HG03378 (cell line): ENCODE measurements around the gene AGAP1.

Source experiments
- ATAC-seq: cut with Tn5 transposase; IDR thresholded peaks from one replicate; pipeline ENCODE4 v1.9.1; 2021; ENCODE audit warnings: mild to moderate bottlenecking, moderate library complexity; ENCODE audit not compliant: unreplicated experiment

The AGAP1 gene

DNA sequence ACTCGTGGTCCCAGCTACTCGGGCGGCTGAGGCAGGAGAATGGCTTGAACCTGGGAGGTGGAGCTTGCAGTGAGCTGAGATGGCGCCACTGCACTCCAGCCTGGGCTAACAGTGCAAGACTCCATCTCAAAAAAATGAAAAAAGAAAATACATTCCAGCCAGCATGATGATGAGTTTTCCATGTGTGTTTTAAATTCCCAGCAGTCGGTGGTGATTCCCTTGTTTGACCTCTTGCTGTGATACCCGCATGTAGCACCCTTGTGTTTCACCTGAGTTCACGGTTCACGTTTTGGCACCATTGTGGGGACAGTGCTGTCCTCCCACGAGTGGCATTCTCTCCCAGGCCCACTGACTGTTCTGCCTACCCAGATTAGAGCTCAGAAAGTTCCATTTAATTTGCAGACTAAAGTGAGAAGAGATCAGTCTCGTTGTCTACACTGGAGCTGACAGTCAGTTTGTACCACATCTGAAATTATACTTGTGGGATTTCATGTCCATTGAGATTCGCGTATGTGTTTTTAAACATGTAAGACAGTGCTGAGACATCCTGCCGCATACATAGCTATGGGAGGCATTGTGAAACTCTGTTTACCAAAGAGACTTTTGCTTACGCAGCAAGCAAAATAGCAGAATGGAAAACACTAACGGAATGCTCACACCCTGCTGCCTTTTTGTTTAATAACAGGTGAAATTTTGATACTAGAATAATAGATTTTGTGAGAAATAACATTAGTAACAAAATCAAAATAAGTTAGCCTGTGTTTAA, 517.3 kb downstream of the AGAP1 start:
- no peak for ATAC-seq

GRCh38 chr2:236012155-236012554, 518.3 kb downstream of the AGAP1 start:
- ATAC-seq: no peak

- no peak for ATAC-seq
Observed at GRCh38 chr2:236014408-236015131, 520.7 kb downstream of the AGAP1 start.

GRCh38 chr2:236015171-236015570, 521.3 kb downstream of the AGAP1 start:
- no peak for ATAC-seq

DNA sequence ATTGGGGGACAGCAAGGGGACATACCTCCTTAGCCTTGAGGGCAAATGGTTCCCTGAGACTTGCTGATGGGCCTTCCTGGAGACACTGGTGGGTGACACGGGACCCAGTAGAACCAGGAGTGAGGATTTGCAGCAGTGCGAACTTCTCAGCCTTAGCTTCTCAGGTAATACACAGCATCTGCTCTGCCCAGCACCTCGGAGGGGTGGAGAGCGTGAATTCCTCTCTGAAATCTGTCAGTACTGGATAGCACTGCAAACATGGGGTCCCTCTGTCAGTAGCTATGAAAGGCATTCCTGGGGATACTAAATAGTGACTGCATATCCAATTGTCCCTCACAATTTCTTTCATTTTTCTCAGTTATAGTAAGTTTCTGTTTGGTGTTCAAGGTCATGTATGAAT, 522.7 kb downstream of the AGAP1 start:
- no peak for ATAC-seq

- ATAC-seq: no peak
Observed at GRCh38 chr2:236017446-236017845, 523.6 kb downstream of the AGAP1 start.

GRCh38 chr2:236019434-236019833, 525.6 kb downstream of the AGAP1 start:
- ATAC-seq: no peak

GRCh38 chr2:236021499-236022057, 527.7 kb downstream of the AGAP1 start:
- ATAC-seq: no peak

DNA sequence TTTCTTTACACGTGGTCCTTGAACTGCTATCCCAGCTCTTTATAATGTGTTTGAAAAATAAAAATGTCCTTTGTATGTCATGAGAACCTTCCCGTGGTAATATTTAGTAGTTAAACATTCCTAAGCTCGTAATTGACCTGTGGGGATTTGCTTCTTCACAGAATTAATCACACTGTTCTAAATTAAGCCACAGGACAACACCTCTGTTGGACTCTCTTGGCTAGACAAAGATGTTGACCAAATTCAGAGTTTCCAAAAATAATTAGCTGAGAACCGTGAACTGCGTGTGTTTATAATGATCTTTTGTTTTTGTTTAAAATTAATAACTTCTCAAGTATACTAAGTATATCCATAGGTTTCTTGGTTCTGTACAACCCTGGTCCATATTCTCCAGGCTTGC, 528.3 kb downstream of the AGAP1 start:
- no peak for ATAC-seq

DNA sequence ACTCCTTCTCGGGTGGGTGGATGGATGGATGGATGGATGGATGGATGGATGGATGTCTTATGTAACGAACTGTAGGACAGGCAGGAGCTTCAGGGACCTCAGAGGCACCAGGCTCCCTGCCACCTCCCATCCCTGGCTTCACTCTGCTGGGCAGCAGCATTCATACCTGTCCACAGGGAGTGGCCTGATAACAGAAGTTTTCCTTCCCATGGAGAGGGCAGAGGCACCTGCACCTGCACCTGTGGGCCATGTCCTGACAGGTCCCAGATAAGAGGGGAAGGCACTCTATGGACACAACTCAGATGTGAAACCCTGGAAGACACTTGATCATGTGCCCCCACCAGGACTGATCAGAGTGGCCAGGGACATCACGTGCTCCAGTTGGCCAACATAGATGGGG, 532.0 kb downstream of the AGAP1 start:
- no peak for ATAC-seq

GRCh38 chr2:236026841-236027240, 533.0 kb downstream of the AGAP1 start:
- no peak for ATAC-seq

DNA sequence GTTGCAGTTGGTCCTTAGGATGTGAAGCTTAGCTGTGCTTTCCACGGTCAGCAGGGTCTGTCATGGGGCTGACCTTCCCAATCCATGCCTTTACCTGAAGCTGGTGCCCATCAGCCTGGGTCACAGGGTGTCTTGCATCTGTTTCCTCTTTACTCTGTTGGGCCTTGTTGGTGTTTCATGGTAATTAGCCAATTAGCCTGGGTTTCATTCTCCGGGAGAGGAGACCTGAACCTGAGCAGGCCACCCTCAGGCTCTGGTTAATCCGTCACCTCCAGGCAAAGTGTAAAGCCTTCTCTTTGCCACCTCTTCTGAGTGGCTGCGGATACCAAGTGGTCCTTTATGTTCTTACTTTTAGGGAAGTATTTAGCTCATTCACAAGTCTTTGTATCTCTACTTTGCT, 534.2 kb downstream of the AGAP1 start:
- ATAC-seq: no peak

DNA sequence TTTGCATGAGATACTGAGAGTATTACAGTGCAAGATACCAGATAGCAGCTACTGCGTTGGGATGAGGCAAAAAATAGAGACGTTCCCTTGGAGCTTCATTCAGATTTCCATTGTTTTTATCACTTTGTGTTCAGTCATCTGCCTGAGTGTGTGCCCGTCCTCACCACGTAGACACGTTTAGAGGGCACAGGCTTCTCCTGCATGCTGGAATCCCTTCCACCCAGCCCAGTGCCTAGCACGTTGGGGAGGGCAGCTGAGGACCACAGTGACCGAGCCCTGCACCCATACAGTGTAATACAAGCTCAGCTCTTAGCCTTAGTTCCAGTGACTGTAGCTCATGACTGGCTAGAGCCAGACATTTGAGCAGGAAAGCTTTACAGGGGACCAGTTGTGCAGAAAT, 539.6 kb downstream of the AGAP1 start:
- no peak for ATAC-seq

DNA sequence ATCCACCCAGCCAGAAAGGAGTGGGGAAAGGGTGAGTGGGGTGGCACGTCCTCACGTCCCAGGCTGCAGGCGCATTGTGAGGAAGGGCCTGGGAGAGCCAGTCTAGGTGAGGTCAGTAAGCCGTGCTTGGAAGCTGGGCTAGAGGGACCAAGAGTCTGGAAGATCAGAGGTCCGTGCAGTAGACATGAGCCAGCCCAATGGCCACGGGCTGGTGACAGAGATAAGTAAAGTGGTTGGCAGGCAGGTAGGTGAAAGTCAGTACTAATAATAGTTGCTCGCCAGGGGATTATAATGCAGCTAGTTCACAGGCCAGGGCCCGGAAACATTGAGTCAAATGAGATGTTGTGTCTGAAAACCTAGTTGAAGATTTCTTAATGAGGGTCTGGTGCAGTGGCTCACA, 541.1 kb downstream of the AGAP1 start:
- ATAC-seq: no peak

DNA sequence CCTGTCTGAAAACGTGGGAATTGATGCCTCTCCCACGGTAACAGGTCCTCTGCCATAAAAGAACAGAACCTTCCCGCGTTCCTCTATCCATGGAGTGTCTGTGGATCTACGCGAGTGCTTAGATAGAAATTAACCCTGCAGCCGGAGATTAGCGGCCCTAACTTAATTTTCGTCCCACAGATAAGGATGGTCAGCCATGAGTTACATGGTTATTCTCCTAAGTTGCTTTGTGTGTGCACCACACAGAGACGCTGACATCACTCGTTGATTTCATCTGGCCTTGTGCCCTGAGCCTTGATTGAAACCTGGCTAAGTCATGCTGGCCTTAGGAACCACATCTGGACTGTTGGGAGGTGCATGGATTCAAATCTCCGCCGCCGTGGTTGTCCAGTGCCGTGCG, 542.2 kb downstream of the AGAP1 start:
- no peak for ATAC-seq

- ATAC-seq: no peak
Observed at GRCh38 chr2:236038096-236038495, 544.3 kb downstream of the AGAP1 start.

- ATAC-seq: no peak
Observed at GRCh38 chr2:236040600-236041328, 546.9 kb downstream of the AGAP1 start.

GRCh38 chr2:236041616-236042015, 547.8 kb downstream of the AGAP1 start:
- ATAC-seq: no peak

DNA sequence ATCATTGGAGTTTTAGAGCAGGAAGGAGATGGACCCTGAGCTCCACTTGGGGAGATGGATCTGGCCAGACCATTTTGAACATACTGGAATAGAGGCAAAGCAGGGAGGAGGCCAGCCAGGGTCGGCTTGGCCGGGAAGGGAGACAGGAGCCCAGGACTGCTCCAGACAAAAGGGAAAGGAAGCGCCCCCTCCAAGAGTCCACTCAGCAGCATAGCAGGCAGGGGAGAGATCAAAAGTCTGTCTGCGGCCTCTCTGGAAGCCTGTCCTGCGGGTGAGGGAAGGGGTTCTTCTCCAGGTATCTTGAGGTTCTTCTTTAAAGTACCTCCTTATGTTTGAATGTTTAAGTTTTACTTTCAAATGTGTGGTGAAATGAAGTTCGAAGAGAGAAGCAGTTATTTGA, 548.2 kb downstream of the AGAP1 start:
- no peak for ATAC-seq

- ATAC-seq: no peak
Observed at GRCh38 chr2:236044191-236044590, 550.3 kb downstream of the AGAP1 start.
